ENCODE data around the gene RPL18A.

Gene RPL18A

DNA sequence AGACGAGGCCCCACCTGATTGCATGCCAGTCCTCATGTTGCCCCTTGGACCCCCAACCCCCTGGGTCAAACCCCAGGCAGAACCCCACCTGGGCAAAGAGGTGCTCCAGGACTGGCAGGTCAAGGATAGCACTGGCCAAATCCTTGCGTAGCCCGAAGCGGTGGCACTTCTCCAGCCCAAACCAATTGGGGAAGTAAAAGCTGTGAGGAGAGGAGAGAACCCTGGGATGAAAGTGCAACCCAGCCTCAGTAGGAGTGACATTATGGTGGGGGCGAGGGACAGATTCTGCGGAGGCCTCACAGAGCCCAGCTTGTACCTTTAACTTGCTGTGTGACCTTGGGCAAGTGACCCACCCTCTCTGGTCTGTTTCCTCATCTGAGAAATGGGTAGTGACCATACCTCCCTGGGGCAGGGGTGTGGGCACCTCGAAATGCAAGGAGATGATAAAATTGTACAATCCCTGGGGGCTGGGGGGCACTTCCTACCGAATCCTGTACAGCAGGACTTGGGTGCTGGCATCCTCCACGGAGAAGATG is 16.4 kb upstream of the RPL18A start:
- H3K27ac ChIP-seq = peak overlapping the region; percentile 75; the same call in 1 of the 2 replicates
- TF ChIP-seq, protein P1, sequence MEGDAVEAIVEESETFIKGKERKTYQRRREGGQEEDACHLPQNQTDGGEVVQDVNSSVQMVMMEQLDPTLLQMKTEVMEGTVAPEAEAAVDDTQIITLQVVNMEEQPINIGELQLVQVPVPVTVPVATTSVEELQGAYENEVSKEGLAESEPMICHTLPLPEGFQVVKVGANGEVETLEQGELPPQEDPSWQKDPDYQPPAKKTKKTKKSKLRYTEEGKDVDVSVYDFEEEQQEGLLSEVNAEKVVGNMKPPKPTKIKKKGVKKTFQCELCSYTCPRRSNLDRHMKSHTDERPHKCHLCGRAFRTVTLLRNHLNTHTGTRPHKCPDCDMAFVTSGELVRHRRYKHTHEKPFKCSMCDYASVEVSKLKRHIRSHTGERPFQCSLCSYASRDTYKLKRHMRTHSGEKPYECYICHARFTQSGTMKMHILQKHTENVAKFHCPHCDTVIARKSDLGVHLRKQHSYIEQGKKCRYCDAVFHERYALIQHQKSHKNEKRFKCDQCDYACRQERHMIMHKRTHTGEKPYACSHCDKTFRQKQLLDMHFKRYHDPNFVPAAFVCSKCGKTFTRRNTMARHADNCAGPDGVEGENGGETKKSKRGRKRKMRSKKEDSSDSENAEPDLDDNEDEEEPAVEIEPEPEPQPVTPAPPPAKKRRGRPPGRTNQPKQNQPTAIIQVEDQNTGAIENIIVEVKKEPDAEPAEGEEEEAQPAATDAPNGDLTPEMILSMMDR (conservative IDR thresholded peaks at IDR 0.05) = no peak

DNA sequence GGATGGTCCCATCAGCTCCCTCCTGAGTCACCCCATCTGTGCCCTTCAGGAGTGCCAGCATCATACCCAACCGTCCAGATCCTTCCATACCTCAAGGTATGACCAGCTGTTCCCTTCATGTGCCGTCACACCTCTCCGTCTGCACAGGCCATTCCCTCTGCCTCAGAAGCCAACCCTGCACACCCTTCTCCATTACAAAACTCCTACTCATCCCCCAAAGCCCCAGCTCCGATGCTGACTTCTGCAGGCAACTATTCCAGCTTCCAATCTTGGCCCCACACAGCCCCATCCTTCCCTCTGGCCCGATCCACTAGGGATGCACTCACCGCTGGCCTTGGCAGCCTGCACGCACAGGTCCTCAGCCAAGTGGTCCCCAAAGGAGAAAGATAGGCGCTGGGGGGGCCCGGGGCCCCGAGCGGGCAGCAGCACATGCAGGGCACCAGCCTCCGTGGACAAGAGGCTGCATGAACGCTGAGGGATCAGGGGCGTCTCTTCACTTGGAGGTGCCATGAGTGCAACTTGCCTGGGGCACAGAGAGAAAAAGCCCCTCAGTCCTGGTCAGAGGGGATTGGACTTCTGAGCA is 15.7 kb upstream of the RPL18A start:
- TF ChIP-seq, protein P1 (conservative IDR thresholded peaks at IDR 0.05) = no peak
- H3K27ac ChIP-seq = no peak overlapping the region

DNA sequence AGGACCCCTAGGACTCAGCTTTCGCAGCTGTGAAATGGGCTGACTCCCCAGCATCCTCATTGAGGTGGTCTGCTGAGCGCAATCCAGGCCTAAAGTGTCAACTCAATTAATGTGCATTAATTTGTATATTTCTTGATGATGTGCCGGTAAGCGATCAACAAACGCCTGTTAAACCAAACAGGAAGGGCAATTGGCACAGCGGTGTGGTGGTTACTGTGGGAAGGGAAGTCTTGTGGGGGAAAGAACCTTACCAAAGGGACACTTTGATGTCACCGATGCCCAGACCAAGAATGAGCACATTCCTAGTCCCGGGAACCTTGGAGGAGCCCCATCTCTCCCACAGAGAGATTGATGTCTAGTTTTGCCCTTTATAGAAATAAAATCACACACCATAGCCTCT is 13.6 kb upstream of the RPL18A start:
- TF ChIP-seq, protein P1 (conservative IDR thresholded peaks at IDR 0.05) = no peak
- no peak overlapping the region for H3K27ac ChIP-seq

- TF ChIP-seq, protein P1 (conservative IDR thresholded peaks at IDR 0.05) = no peak
- no peak within 1 kb of the TSS for H3K27ac ChIP-seq
Observed at GRCh38 chr19:17847538-17848366, 12.0 kb upstream of the RPL18A start, which contains the start of gene JAK3. Gene JAK3 (minus strand): TSS chr19:17847982. CDS start chr19:17844417, 3,565 bp downstream.

- TF ChIP-seq, protein P1 (conservative IDR thresholded peaks at IDR 0.05) = no peak
- H3K27ac ChIP-seq = no peak overlapping the region
Observed at GRCh38 chr19:17848595-17849292, 11.0 kb upstream of the RPL18A start.

GRCh38 chr19:17854061-17854460 is 5.6 kb upstream of the RPL18A start:
- TF ChIP-seq, protein P1 (conservative IDR thresholded peaks at IDR 0.05) = no peak
- no peak overlapping the region for H3K27ac ChIP-seq

Measured in VCaP (cell line).